ENCODE results near the gene MAST1.
A peak's percentile ranks its signal among the peaks of the same experiment; 100 is the strongest.
"Not testable (repeated sequence)": the region's sequence is repeated elsewhere in the genome, so short reads cannot be mapped to it uniquely, and the experiment has no call there.

The MAST1 gene

GRCh38 chr19:12801466-12802266 lies 36.6 kb upstream of the MAST1 start, which contains the start of the genes PRDX2 and THSD8:
TSS of gene PRDX2 (minus strand) at chr19:12801800. CDS start at chr19:12801261, 539 bp downstream.
TSS of gene THSD8 (plus strand) at chr19:12802069. CDS start at chr19:12802072, 3 bp downstream.
- peak; percentile 84 for DNase-seq

GRCh38 chr19:12802267-12803106 lies 35.8 kb upstream of the MAST1 start:
- DNase-seq, result no peak

GRCh38 chr19:12804051-12804450 lies 34.3 kb upstream of the MAST1 start:
- DNase-seq, result no peak

GRCh38 chr19:12806242-12807081 lies 31.9 kb upstream of the MAST1 start, which contains the start of gene RNASEH2A:
TSS of gene RNASEH2A (plus strand) at chr19:12806584. CDS start at chr19:12806674, 90 bp downstream.
- peak; percentile 92 for DNase-seq

GRCh38 chr19:12815088-12815487 lies 23.2 kb upstream of the MAST1 start:
- no peak for DNase-seq

GRCh38 chr19:12817188-12817587 lies 21.1 kb upstream of the MAST1 start:
- not testable (repeated sequence) for DNase-seq

GRCh38 chr19:12817810-12818209 lies 20.5 kb upstream of the MAST1 start:
- DNase-seq, result not testable (repeated sequence)

- DNase-seq, result no peak
Measured at GRCh38 chr19:12821761-12822160, 16.6 kb upstream of the MAST1 start.

- DNase-seq, result peak; percentile 34
Measured at GRCh38 chr19:12825254-12826131, 12.8 kb upstream of the MAST1 start.

GRCh38 chr19:12828494-12828893 lies 9.8 kb upstream of the MAST1 start:
- DNase-seq, result peak; percentile 45

- DNase-seq, result no peak
Measured at GRCh38 chr19:12833418-12833737, 4.9 kb upstream of the MAST1 start.

GRCh38 chr19:12833738-12834565 lies 4.4 kb upstream of the MAST1 start:
- no peak for DNase-seq

- DNase-seq, result no peak
Measured at GRCh38 chr19:12834566-12834943, 3.8 kb upstream of the MAST1 start, which contains the start of gene RTBDN. TSS of gene RTBDN (minus strand) at chr19:12834579. CDS start at chr19:12829979, 4,600 bp downstream.

- DNase-seq, result no peak
Measured at GRCh38 chr19:12834976-12835757, 3.1 kb upstream of the MAST1 start.

- no peak for DNase-seq
Measured at GRCh38 chr19:12836529-12836863, 1.8 kb upstream of the MAST1 start.

GRCh38 chr19:12837225-12837624 lies 1.1 kb upstream of the MAST1 start:
- no peak for DNase-seq

- no peak for DNase-seq
Measured at GRCh38 chr19:12838886-12839756, 806 bp downstream of the MAST1 start.

- peak; percentile 73 for DNase-seq
Measured at GRCh38 chr19:12840091-12841079, 2.1 kb downstream of the MAST1 start.
